Adrenal gland (tissue), 5 donors: ENCODE results near the gene EHHADH.

Experiments
- POLR2A ChIP-seq, 2 donors: fragments of 450-650 bp; IDR thresholded peaks; one replicate each; pipeline ENCODE4 v1.6.1; 2017; ENCODE audit warnings: antibody characterized with exemption in 2 of 2, mild to moderate bottlenecking in 2 of 2, moderate library complexity in 1 of 2
- TF ChIP-seq, protein P1 (sequence below), 6 experiments: fragments of 450-650 bp in 4 of 6; fragments of 200-600 bp in 2 of 6; sonication (generic) in 1 of 6; IDR thresholded peaks; 1 replicate in 5 of 6; 2 replicates in 1 of 6; pipeline versions ENCODE4 v1.5.1 to v1.8.0; 2016 to 2021; ENCODE audit warnings: antibody characterized with exemption in 6 of 6, mild to moderate bottlenecking in 2 of 6, moderate library complexity in 1 of 6
- donor health status: DM: no; HTN: no; CAD: no.

DNA sequence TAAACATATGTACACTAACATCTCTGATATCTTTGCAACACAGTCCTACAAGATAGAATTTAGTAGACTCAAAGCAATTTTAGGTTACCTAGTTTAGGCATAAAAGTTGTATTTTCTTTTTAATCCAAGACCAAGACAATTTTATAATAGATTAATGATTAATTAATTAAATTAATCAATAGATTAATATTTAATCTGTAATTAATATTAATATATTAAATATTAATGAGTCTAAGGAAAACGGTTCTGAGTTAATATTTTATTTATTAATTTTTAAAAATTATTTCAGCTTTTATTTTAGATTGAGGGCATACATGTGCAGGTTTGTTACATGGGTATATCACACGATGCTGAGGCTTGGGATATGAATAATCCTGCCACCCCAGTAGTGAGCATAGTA is 49.0 kb downstream of the EHHADH start:
- TF ChIP-seq, protein P1, sequence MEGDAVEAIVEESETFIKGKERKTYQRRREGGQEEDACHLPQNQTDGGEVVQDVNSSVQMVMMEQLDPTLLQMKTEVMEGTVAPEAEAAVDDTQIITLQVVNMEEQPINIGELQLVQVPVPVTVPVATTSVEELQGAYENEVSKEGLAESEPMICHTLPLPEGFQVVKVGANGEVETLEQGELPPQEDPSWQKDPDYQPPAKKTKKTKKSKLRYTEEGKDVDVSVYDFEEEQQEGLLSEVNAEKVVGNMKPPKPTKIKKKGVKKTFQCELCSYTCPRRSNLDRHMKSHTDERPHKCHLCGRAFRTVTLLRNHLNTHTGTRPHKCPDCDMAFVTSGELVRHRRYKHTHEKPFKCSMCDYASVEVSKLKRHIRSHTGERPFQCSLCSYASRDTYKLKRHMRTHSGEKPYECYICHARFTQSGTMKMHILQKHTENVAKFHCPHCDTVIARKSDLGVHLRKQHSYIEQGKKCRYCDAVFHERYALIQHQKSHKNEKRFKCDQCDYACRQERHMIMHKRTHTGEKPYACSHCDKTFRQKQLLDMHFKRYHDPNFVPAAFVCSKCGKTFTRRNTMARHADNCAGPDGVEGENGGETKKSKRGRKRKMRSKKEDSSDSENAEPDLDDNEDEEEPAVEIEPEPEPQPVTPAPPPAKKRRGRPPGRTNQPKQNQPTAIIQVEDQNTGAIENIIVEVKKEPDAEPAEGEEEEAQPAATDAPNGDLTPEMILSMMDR (IDR thresholded peaks at IDR 0.05): no peak
- TF ChIP-seq POLR2A (IDR thresholded peaks at IDR 0.05): no peak
